Ramos (cell line): ENCODE data around the gene CHI3L1.

Experiments used
- in situ Hi-C: fragments of 300-500 bp; cut with MboI; formaldehyde crosslinking; loops from one replicate; pipeline ENCODE4 v1.14.3; 2022; ENCODE audit warnings: low sequenced_read_pairs; ENCODE audit not compliant: unreplicated experiment

Gene CHI3L1

GRCh38 chr1:203171341-203172183 lies 14.9 kb downstream of the CHI3L1 start:
- in situ Hi-C loops = no loop called here

GRCh38 chr1:203170625-203171330 lies 15.7 kb downstream of the CHI3L1 start:
- in situ Hi-C loops = no loop called here

- in situ Hi-C loops = no loop called here
Measured at GRCh38 chr1:203169770-203170520, 16.6 kb downstream of the CHI3L1 start.

- in situ Hi-C loops = no loop called here
Measured at GRCh38 chr1:203168991-203169390, 17.5 kb downstream of the CHI3L1 start.

GRCh38 chr1:203168256-203168786 lies 18.2 kb downstream of the CHI3L1 start:
- in situ Hi-C loops = no loop called here

GRCh38 chr1:203167913-203168200 lies 18.6 kb downstream of the CHI3L1 start:
- in situ Hi-C loops = no loop called here

- in situ Hi-C loops = no loop called here
Measured at GRCh38 chr1:203167026-203167912, 19.2 kb downstream of the CHI3L1 start.

- in situ Hi-C loops = no loop called here
Measured at GRCh38 chr1:203166192-203166940, 20.1 kb downstream of the CHI3L1 start.

GRCh38 chr1:203165800-203166161 lies 20.7 kb downstream of the CHI3L1 start:
- in situ Hi-C loops = no loop called here

- in situ Hi-C loops = no loop called here
Measured at GRCh38 chr1:203165101-203165799, 21.3 kb downstream of the CHI3L1 start.

GRCh38 chr1:203163891-203164635 lies 22.4 kb downstream of the CHI3L1 start:
- in situ Hi-C loops = no loop called here

- in situ Hi-C loops = no loop called here
Measured at GRCh38 chr1:203162403-203162802, 24.1 kb downstream of the CHI3L1 start.

- in situ Hi-C loops = no loop called here
Measured at GRCh38 chr1:203161703-203162102, 24.8 kb downstream of the CHI3L1 start.

- in situ Hi-C loops = no loop called here
Measured at GRCh38 chr1:203161175-203161574, 25.3 kb downstream of the CHI3L1 start.

- in situ Hi-C loops = no loop called here
Measured at GRCh38 chr1:203159844-203160243, 26.7 kb downstream of the CHI3L1 start.

GRCh38 chr1:203158960-203159665 lies 27.4 kb downstream of the CHI3L1 start:
- in situ Hi-C loops = no loop called here

GRCh38 chr1:203158423-203158822 lies 28.1 kb downstream of the CHI3L1 start:
- in situ Hi-C loops = no loop called here
